ENCODE measurements around the gene CLIC5.

Gene CLIC5

GRCh38 chr6:45881705-45882467 is 133.8 kb downstream of the CLIC5 start:
- no peak for DNase-seq

DNA sequence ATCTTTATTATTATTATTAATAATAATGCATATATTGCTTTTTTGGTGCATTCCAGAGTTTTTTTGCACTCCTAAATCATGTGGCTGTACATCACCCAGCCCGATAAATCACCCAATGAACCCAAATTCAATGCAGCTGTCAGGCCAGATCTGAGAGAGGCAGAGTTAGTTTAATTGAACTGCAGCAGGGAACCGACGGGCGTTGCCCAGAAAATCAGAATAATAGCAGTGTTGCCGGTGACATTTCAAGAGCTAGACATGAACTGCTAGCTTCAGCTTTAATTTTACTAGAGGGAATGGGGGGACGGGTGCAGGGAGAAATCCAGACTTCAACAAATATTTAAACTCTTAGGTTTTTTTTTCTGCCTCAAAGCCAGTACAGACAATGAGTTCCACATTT is 135.0 kb downstream of the CLIC5 start:
- DNase-seq: no peak

DNA sequence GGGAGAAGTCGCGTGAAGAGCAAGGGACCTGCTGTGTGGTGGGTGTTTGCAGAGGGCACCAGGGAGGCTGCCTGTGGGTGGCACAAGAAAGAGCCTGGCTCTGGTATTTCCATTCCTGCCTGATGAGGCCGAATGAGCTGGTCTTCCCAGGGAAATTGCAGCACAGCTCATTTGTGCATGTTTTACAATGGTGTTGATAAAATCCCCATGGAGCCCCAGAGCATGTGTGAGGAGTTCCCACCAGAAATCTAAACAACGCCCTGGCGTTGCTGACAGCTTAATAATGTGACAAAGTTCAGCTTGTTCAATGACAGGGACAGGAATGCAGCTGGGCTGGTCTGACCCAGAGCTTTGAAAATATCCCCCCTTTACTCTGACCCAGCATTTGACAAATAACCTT is 135.5 kb downstream of the CLIC5 start:
- DNase-seq: no peak

- DNase-seq: no peak
Measured at GRCh38 chr6:45877970-45878590, 137.6 kb downstream of the CLIC5 start.

DNA sequence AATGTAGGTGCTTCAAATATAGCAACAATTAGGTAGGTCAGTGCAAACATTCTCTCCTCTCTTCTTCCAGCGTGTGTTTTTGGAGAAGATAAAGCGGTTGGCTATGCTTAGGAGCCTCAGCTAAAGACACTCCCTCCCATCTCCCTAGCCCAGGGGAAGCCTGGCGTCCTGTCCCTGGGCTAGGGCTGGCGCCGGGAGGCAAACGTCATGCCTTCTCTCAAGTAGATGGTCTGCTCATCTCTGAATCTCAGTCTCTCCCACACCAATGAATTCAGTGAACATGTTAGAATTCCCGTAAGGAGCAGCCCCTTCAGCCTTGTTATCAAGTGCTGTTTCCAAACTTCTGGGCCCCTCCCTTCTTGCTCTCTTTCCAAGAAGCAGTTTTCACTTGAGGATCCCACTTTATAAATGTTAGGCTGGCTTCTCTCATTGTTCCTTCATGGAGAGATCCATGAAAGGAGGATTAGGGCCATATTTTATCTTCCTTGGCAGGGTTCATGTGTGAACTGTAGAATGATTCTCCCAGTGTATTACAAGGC is 142.8 kb downstream of the CLIC5 start:
- DNase-seq: no peak

- no peak for DNase-seq
Measured at GRCh38 chr6:45870531-45870930, 145.1 kb downstream of the CLIC5 start.

DNA sequence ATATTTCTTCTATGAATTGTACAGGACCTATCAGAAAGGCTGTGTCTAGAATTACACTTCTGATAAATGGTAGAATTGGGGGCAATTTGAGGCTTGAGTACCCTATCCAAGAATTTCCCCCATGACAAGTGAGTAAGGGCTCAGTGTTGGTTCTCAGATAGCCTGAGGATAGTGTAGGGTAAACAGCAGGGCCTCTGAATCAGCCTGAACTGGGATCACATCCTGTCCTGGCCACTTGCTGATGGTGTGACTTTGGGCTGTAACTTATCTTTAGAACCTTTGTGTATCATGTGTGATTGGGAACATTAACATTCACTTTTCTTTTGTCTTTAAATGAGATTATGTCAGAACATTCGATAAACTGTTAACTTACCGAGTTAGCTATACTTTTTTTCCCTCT is 151.0 kb downstream of the CLIC5 start:
- DNase-seq: no peak

GRCh38 chr6:45858691-45859090 is 157.0 kb downstream of the CLIC5 start:
- DNase-seq: no peak

DNA sequence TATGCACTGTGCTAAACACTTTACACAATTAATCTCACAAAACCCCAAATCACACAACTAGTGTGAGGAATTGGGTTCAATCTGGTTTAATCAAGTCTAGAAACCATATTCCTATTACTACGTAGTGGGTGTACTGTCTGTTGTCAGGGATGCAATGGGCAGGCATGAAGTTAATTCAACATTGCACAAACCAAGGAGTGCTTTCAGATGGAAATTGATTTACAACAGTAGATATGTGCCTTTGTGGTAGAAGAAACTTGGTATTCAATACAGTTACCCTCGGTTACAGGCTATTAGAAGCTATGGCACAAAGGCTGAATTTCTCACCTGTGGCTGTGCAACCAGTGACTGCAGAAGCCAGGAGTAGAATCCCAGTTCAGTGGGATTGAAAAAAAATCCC is 157.8 kb downstream of the CLIC5 start:
- DNase-seq: no peak

DNA sequence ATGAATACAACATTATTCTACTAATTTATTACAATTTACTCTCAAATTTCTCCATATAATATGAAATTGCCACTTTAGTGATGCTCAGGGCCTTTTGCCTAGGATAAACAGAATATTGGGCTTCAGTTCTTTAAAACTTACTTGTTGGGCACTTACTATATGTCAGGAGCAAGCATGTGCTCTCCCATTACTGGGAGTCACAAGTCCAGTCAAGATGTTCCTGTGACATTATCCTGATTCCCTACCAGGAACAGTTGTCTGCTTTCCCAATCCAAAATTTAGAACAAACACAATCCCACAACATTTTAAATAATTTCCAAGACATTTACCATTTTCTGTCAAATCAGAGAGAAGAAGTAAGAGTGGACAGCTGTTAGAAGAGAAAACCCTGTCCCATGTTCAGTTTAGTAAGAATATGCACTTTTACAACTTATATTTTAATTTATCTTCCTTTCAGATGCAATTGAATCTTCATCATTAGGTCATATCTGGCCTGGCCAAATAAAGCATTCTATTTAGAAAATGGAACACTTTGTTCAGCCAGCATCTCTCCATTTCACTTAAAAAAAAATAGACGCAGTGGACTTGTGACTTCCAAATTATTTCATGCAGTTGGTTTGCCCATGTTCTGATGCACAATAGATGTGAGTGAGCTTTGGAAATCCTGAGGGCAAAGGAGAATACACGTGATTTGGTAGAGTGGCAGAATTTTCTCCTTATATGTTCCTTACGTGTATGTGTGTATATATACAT is 159.8 kb downstream of the CLIC5 start:
- DNase-seq: no peak

DNA sequence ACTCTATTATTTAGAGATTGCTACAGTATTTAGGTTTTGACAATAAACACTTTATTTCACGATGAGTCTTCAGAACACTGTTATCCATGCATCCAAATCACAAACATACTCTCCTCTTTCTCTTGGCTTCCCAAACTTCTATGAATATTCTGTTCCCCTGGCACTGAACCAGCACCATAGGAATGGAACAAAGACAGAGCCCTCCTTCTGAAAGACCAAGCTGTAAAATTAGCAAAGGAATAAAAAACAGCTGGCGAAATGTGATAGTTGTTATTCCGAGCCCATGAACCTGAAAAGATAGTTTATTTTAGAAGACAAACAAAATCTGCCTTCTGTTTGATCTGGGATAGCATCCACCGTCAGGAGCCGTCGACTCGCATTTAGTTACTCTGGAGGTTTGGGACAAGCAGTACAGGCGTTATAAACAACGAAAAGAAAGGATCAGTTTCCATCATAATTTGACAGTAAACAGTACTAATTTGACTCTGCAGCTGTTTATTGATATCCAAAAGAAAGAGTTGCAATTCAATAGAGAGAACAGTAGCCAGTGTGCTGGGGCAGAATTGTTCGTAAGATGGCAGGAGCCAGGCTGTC is 161.4 kb downstream of the CLIC5 start:
- no peak for DNase-seq

GRCh38 chr6:45851034-45851400 is 164.6 kb downstream of the CLIC5 start:
- DNase-seq: no peak

GRCh38 chr6:45850378-45851033 is 165.2 kb downstream of the CLIC5 start:
- no peak for DNase-seq

DNA sequence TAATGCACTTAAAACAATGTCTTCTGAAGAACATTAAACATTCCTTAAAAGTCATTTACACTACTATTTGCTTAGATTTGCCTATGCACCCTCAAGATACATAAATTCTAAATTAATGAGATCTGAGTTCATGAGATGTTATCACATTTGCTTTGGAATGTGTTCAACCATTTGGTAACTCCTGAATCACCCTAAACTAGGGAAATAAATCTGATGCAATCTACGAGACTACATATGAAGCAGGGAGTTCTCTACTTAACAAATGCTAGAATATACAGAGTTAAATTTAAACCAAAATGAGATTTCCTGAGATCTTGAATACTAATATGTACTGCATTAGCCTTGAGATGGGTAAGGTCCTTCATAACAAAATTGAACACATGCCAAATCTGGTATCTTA is 170.1 kb downstream of the CLIC5 start:
- DNase-seq: no peak

- DNase-seq: no peak
Measured at GRCh38 chr6:45844986-45845385, 170.7 kb downstream of the CLIC5 start.

- DNase-seq: no peak
Measured at GRCh38 chr6:45843848-45844521, 171.7 kb downstream of the CLIC5 start.

DNA sequence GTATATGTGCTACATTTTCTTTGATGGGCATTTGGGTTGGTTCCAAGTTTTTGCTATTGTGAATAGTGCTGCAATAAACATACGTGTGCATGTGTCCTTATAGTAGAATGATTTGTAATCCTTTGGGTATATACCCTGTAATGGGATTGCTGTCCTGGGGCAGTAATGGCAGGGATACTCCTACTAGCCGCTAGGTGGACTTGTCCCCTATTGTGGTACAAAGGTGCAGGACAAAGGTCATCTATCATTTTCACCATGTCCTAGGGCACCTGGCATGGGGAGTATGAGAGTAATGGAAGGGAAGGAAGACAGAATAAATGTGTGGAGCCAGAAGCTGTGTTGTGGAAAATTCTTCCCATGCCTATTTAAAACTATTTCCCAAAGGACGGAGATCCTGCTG is 174.6 kb downstream of the CLIC5 start:
- no peak for DNase-seq

DNA sequence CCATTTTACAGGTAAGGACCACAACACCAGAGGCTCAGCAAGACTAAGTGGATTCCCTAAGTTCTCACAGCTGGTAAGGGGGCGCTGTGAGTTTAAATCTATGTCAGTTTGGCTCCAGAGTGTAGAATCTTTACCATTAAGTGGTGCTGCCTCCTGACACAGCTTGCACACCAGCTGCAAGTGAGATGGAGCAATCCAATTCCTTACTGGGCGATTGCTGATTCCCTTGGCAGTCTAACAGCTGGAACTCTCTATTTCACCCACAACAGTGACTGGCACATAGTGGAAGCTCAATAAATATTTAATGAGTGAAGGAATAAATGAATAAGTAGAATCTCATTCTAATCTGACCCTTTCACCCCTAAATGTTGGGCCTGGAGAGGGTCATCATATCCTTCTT is 176.7 kb downstream of the CLIC5 start:
- no peak for DNase-seq

DNA sequence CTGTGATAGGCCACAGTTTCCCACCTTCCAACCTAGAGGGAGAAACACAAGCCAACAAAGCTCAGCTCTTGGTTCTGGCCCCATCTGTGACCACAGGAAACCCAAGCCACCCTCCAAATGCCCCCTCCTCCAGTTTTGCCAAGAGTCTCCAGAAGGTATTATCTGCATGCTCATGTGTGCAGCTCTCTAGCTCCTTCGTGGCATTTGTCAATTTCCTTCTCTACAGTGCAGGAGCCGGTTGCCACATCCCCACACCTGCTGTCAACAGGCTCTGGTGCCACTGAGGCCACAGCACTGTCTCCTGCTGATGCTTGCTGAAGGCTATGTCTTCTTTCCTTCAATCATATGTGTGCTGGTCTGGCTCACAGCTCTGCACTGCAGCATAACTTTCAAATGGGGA is 177.2 kb downstream of the CLIC5 start:
- no peak for DNase-seq

GRCh38 chr6:45837541-45838200 is 178.0 kb downstream of the CLIC5 start:
- no peak for DNase-seq

DNA sequence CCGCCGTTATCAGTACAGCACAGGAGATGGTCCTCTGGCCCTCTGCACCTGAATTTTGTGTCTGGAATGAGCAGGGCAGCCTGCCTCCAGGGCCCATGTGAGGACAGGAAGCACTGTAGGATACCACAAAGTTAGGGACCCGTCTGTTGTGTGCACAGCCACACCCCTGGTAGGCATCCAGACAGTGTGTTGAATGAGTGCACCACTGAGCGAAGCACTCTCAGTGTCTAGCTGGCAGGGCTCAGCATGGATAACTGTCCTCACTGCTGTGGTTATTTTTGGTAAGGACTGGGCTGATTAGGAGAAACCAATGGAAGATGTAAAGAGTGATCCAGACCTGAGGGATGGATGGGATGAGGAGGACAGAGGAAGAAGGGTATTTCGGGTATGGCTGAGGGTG is 178.7 kb downstream of the CLIC5 start:
- no peak for DNase-seq

DNA sequence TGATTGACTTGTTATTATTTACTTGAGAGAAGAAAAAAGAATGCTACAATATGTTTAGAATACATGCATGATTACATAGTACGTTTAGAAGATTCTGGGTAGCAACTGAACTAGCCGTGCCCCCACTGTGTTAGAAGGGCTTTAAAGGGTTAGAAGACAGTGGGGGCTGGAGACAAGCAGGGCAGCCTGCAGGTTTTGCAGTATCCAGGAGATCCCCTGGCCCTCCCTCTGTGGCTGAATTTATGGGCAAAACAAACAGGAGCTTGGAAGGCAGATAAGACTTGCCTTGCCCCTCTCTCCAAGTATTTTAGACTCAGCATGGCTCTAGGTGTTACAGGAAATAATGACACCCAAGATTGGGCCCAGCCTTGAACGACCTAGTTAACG is 179.2 kb downstream of the CLIC5 start:
- DNase-seq: no peak

All from NCI-H187 treated with DMSO at 0.1 percent for 48 hours (cell line).